ENCODE results near the gene TRPM5. TPM values are rescaled to one million over a fixed set of nuclear protein-coding genes. Genes with fewer than 3 reads are reported as not detected.

The TRPM5 gene
- total RNA-seq, 2 experiments from 2014 or later, result not detected

DNA sequence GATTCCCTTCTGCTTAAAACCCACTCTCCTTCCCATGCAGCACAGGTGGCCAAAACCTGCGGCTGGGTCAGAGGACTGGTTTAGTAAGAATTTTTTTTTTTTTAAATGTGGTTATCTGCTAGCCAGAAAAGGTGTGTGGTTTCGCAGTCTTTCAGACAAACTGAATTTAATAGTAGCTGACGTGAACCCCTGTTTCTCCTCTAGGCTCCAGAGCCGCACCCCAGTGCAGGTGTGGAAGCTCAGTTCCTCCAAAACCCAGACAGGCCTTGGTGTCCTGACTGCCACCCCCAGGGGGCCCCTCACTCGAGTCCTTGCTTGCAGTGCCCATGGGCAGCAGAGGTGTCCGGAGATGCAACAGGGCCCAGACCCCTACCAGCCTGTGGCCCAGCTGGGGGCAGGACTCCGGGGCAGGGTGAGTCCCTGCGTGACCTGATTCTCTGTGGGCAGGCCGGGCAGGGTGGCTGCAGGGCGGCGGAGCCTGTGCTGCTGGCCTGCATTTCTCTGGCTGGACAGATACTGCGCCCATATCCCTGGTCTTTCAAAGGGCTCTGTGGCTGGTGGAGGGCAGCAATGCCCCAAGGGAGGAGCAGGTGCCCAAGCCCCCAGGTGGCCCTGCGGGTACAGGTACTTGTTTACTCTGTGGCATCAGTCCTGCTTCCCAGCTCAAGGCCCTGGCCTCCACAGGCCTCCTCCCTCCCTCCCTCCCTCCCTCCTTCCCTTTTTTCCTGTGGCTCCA is 15.7 kb upstream of the TRPM5 start:
- Histone ChIP-seq H2AFZ (ENCODE audit: low read length) (no peak overlapping the region), H3K36me3 (ENCODE audit: insufficient read depth, low read length) (no peaks in the 10 kb centered on the region), H4K20me1 (ENCODE audit: insufficient read depth, low read length) (no peaks in the 10 kb centered on the region), H3K27ac (ENCODE audit: low read depth, low read length, poor library complexity, severe bottlenecking) (no peak overlapping the region), H3K4me2 (ENCODE audit: low read length) (no peak overlapping the region), H3K9me2 (ENCODE audit: insufficient read depth, low read length) (no peaks in the 10 kb centered on the region), H3K4me1 (ENCODE audit: insufficient read depth, low read length, poor library complexity, severe bottlenecking) (no peaks in the 10 kb centered on the region), H3K9me3 (ENCODE audit: low read length) (no peaks in the 10 kb centered on the region), H3K4me3 (ENCODE audit: low read depth, low read length, poor library complexity, severe bottlenecking) (no peak overlapping the region), H3K79me2 (ENCODE audit: insufficient read depth, low read depth, low read length) (no peaks in the 10 kb centered on the region)
- no peak for DNase-seq (ENCODE audit: low spot score)
- BruUV-seq (replicated peaks), result no TSS peak
- ChIA-PET POLR2A (interaction anchor here (0.7 kb wide), 1 partner anchor 71 kb away, joined by 3 read pairs; no protein-coding TSS in a partner anchor), CTCF (ENCODE audit: unreplicated experiment) (no interaction called here)
- no peak for TF ChIP-seq EZH2phosphoT487 (IDR thresholded peaks at IDR 0.05; ENCODE audit: borderline replicate concordance, low read depth, low read length)
- TF ChIP-seq, protein P1, sequence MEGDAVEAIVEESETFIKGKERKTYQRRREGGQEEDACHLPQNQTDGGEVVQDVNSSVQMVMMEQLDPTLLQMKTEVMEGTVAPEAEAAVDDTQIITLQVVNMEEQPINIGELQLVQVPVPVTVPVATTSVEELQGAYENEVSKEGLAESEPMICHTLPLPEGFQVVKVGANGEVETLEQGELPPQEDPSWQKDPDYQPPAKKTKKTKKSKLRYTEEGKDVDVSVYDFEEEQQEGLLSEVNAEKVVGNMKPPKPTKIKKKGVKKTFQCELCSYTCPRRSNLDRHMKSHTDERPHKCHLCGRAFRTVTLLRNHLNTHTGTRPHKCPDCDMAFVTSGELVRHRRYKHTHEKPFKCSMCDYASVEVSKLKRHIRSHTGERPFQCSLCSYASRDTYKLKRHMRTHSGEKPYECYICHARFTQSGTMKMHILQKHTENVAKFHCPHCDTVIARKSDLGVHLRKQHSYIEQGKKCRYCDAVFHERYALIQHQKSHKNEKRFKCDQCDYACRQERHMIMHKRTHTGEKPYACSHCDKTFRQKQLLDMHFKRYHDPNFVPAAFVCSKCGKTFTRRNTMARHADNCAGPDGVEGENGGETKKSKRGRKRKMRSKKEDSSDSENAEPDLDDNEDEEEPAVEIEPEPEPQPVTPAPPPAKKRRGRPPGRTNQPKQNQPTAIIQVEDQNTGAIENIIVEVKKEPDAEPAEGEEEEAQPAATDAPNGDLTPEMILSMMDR (conservative IDR thresholded peaks at IDR 0.05; ENCODE audit: low read length), result no peak
- intact Hi-C loops (cut with micrococcal nuclease; ENCODE audit: unreplicated experiment), result no loop called here

- no TSS peak for BruUV-seq (replicated peaks)
- intact Hi-C loops (cut with micrococcal nuclease; ENCODE audit: unreplicated experiment), result no loop called here
- no peaks in the 10 kb centered on the region for H3K79me2 ChIP-seq (ENCODE audit: insufficient read depth, low read depth, low read length)
- no peak overlapping the region for H3K4me2 ChIP-seq (ENCODE audit: low read length)
- no peak overlapping the region for H3K4me3 ChIP-seq (ENCODE audit: low read depth, low read length, poor library complexity, severe bottlenecking)
- H2AFZ ChIP-seq (ENCODE audit: low read length), result no peak overlapping the region
- ChIA-PET POLR2A (no interaction called here), CTCF (ENCODE audit: unreplicated experiment) (no interaction called here)
- no peaks in the 10 kb centered on the region for H3K9me3 ChIP-seq (ENCODE audit: low read length)
- H3K27ac ChIP-seq (ENCODE audit: low read depth, low read length, poor library complexity, severe bottlenecking), result no peak overlapping the region
- TF ChIP-seq EZH2phosphoT487 (IDR thresholded peaks at IDR 0.05; ENCODE audit: borderline replicate concordance, low read depth, low read length), result no peak
- TF ChIP-seq, protein P1 (conservative IDR thresholded peaks at IDR 0.05; ENCODE audit: low read length), result no peak
- no peaks in the 10 kb centered on the region for H4K20me1 ChIP-seq (ENCODE audit: insufficient read depth, low read length)
- no peaks in the 10 kb centered on the region for H3K9me2 ChIP-seq (ENCODE audit: insufficient read depth, low read length)
- DNase-seq (ENCODE audit: low spot score), result no peak
- H3K4me1 ChIP-seq (ENCODE audit: insufficient read depth, low read length, poor library complexity, severe bottlenecking), result no peaks in the 10 kb centered on the region
- no peaks in the 10 kb centered on the region for H3K36me3 ChIP-seq (ENCODE audit: insufficient read depth, low read length)
Observed at GRCh38 chr11:2459016-2459725, 14.9 kb upstream of the TRPM5 start.

- Histone ChIP-seq H4K20me1 (ENCODE audit: insufficient read depth, low read length) (no peaks in the 10 kb centered on the region), H3K27ac (ENCODE audit: low read depth, low read length, poor library complexity, severe bottlenecking) (no peak overlapping the region), H3K79me2 (ENCODE audit: insufficient read depth, low read depth, low read length) (no peaks in the 10 kb centered on the region), H3K9me3 (ENCODE audit: low read length) (no peaks in the 10 kb centered on the region), H2AFZ (ENCODE audit: low read length) (no peak overlapping the region), H3K36me3 (ENCODE audit: insufficient read depth, low read length) (no peaks in the 10 kb centered on the region), H3K4me2 (ENCODE audit: low read length) (no peak overlapping the region), H3K9me2 (ENCODE audit: insufficient read depth, low read length) (no peaks in the 10 kb centered on the region), H3K4me3 (ENCODE audit: low read depth, low read length, poor library complexity, severe bottlenecking) (no peak overlapping the region), H3K4me1 (ENCODE audit: insufficient read depth, low read length, poor library complexity, severe bottlenecking) (no peaks in the 10 kb centered on the region)
- ChIA-PET POLR2A (no interaction called here), CTCF (ENCODE audit: unreplicated experiment) (no interaction called here)
- TF ChIP-seq EZH2phosphoT487 (IDR thresholded peaks at IDR 0.05; ENCODE audit: borderline replicate concordance, low read depth, low read length), result no peak
- TF ChIP-seq, protein P1 (conservative IDR thresholded peaks at IDR 0.05; ENCODE audit: low read length), result no peak
- intact Hi-C loops (cut with micrococcal nuclease; ENCODE audit: unreplicated experiment), result no loop called here
- BruUV-seq (replicated peaks), result no TSS peak
- no peak for DNase-seq (ENCODE audit: low spot score)
Observed at GRCh38 chr11:2458321-2458720, 14.0 kb upstream of the TRPM5 start.

All from OCI-LY7 (cell line).